ENCODE data around the gene PATE2. TPM values are rescaled to one million over a fixed set of nuclear protein-coding genes. Genes with fewer than 3 reads are reported as not detected.

The PATE2 gene
- polyA plus RNA-seq, 1 of the 3 experiments (the other 2 are of a cell fraction): 0.07 TPM

DNA sequence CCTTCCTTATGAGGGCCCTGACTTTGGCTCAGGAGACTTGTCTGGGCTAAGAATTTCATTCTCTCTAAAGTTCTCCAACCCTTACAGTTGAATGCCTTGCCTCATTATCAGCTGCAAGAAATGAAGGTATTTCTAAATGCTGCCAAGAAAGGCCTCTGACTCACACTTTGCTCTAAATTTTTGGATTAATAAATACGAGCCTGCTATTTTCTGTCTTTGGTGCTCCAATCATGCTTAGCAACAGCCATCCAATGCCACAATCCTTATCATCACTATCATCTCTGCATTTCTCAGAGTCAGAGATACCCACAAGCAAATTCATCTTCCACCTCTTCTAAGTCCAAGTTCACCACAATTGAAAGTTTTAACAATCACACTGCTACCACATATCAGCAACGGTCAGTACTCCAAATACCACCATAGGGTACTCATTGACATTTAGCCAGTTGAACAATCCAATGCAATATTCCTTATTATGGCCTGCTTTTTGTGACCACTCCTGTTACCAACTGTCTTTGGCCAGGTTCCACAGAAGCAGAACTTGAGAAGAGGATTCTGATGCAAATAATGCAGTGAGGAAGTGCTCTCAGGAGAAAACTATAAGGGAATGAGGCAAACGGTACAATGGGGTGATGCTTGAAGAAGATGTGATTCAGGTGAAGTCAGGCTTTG lies 5.7 kb downstream of the PATE2 start:
- Histone ChIP-seq H3F3A (replicated peaks; ENCODE audit: insufficient read depth) (peaks cover 22% of the 10 kb centered on the region), H3K4me1 (ENCODE audit: control insufficient read depth in 1 of 2, insufficient read depth in 2 of 2, low read depth in 1 of 2, low read length in 1 of 2) (peaks cover 0 to 29% of the 10 kb centered on the region in 2 experiments; a peak in 2 of 4 replicates), H3K9me2 (no peaks in the 10 kb centered on the region), H3K4me3 (ENCODE audit: low read depth in 2 of 2, low read length in 1 of 2) (no peak overlapping the region), H3K9ac (peak overlapping the region; percentile 29; the same call in 1 of the 2 replicates), H2AFZ (ENCODE audit: low read depth) (peak overlapping the region; percentile 18; the same call in 1 of the 2 replicates), H3K79me2 (ENCODE audit: insufficient read depth) (no peaks in the 10 kb centered on the region), H3K27ac (ENCODE audit: low read depth in 2 of 2, low read length in 1 of 2) (peak overlapping the region in 1 of 2 experiments; percentile 68; a peak in 3 of 4 replicates), H3K9me3 (no peaks in the 10 kb centered on the region), H3K4me2 (peak overlapping the region; percentile 52), H3K36me3 (replicated peaks in 1 of 2; ENCODE audit: control insufficient read depth in 1 of 2, insufficient read depth in 2 of 2, low read length in 1 of 2) (no peaks in the 10 kb centered on the region), H4K20me1 (ENCODE audit: insufficient read depth) (no peaks in the 10 kb centered on the region), H3K27me3 (ENCODE audit: insufficient read depth) (no peaks in the 10 kb centered on the region)
- 0% methylated on average over 3 of the region's 3 CpGs for WGBS (ENCODE audit: low lambda C conversion rate)
- ChIA-PET POLR2A (no interaction called here), CTCF (no interaction called here)
- no peak for DNase-seq
- TF ChIP-seq ELF1 (IDR thresholded peaks at IDR 0.05) (no peak), FOXJ3 (CRISPR knock-in tag; IDR thresholded peaks at IDR 0.05) (no peak), GABPA (IDR thresholded peaks at IDR 0.05; ENCODE audit: low read depth) (no peak), NRF1 (IDR thresholded peaks at IDR 0.05; ENCODE audit: low read depth, low read length) (no peak), EP300 (IDR thresholded peaks at IDR 0.05; ENCODE audit: borderline replicate concordance in 1 of 2, low read depth in 1 of 2, low read length in 1 of 2) (peak in 1 of 2 experiments; percentile 54; a peak in 1 of 4 replicates), SMC3 (IDR thresholded peaks at IDR 0.05; ENCODE audit: low read depth, low read length) (no peak), MXI1 (IDR thresholded peaks at IDR 0.05; ENCODE audit: low read depth, low read length) (no peak), RCOR1 (IDR thresholded peaks at IDR 0.05; ENCODE audit: low read length) (no peak), TAF1 (IDR thresholded peaks at IDR 0.05; ENCODE audit: borderline replicate concordance, low read depth, low read length) (no peak), RXRA (IDR thresholded peaks at IDR 0.05; ENCODE audit: borderline replicate concordance, low read depth) (no peak), POLR2AphosphoS5 (IDR thresholded peaks at IDR 0.05; ENCODE audit: low read depth, low read length) (peak; percentile 33; the same call in 1 of the 2 replicates), YY1 (IDR thresholded peaks at IDR 0.05; ENCODE audit: low read depth) (no peak), FOXM1 (IDR thresholded peaks at IDR 0.05; ENCODE audit: low read depth) (peak; percentile 21; the same call in 1 of the 2 replicates), TEAD4 (IDR thresholded peaks at IDR 0.05; ENCODE audit: borderline replicate concordance, insufficient read depth) (peak; percentile 57; the same call in 1 of the 2 replicates), GATA2 (CRISPR knock-in tag; IDR thresholded peaks at IDR 0.05) (no peak), NFIC (IDR thresholded peaks at IDR 0.05; ENCODE audit: borderline replicate concordance) (peak; percentile 86; the same call in 1 of the 2 replicates), TCF12 (IDR thresholded peaks at IDR 0.05) (peak; percentile 62), EZH2phosphoT487 (IDR thresholded peaks at IDR 0.05; ENCODE audit: borderline replicate concordance, low read depth) (no peak), FOSL2 (IDR thresholded peaks at IDR 0.05; ENCODE audit: borderline replicate concordance, low read depth) (peak; percentile 65), MEF2A (IDR thresholded peaks at IDR 0.05; ENCODE audit: borderline replicate concordance, low read depth) (no peak), RAD21 (IDR thresholded peaks at IDR 0.05; ENCODE audit: low read length) (no peak), JUND (IDR thresholded peaks at IDR 0.05) (peak; percentile 59), RFX5 (IDR thresholded peaks at IDR 0.05; ENCODE audit: low read length) (no peak)
- TF ChIP-seq, protein P1, sequence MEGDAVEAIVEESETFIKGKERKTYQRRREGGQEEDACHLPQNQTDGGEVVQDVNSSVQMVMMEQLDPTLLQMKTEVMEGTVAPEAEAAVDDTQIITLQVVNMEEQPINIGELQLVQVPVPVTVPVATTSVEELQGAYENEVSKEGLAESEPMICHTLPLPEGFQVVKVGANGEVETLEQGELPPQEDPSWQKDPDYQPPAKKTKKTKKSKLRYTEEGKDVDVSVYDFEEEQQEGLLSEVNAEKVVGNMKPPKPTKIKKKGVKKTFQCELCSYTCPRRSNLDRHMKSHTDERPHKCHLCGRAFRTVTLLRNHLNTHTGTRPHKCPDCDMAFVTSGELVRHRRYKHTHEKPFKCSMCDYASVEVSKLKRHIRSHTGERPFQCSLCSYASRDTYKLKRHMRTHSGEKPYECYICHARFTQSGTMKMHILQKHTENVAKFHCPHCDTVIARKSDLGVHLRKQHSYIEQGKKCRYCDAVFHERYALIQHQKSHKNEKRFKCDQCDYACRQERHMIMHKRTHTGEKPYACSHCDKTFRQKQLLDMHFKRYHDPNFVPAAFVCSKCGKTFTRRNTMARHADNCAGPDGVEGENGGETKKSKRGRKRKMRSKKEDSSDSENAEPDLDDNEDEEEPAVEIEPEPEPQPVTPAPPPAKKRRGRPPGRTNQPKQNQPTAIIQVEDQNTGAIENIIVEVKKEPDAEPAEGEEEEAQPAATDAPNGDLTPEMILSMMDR (IDR thresholded peaks at IDR 0.05): no peak
- TF ChIP-seq, protein P2, sequence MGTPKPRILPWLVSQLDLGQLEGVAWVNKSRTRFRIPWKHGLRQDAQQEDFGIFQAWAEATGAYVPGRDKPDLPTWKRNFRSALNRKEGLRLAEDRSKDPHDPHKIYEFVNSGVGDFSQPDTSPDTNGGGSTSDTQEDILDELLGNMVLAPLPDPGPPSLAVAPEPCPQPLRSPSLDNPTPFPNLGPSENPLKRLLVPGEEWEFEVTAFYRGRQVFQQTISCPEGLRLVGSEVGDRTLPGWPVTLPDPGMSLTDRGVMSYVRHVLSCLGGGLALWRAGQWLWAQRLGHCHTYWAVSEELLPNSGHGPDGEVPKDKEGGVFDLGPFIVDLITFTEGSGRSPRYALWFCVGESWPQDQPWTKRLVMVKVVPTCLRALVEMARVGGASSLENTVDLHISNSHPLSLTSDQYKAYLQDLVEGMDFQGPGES (IDR thresholded peaks at IDR 0.05; ENCODE audit: low read depth, low read length): no peak
- TF ChIP-seq, protein P3, sequence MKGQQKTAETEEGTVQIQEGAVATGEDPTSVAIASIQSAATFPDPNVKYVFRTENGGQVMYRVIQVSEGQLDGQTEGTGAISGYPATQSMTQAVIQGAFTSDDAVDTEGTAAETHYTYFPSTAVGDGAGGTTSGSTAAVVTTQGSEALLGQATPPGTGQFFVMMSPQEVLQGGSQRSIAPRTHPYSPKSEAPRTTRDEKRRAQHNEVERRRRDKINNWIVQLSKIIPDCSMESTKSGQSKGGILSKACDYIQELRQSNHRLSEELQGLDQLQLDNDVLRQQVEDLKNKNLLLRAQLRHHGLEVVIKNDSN (IDR thresholded peaks at IDR 0.05; ENCODE audit: borderline replicate concordance, low read depth): no peak
- TF ChIP-seq, protein P4, sequence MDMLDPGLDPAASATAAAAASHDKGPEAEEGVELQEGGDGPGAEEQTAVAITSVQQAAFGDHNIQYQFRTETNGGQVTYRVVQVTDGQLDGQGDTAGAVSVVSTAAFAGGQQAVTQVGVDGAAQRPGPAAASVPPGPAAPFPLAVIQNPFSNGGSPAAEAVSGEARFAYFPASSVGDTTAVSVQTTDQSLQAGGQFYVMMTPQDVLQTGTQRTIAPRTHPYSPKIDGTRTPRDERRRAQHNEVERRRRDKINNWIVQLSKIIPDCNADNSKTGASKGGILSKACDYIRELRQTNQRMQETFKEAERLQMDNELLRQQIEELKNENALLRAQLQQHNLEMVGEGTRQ (IDR thresholded peaks at IDR 0.05; ENCODE audit: borderline replicate concordance, low read depth, low read length): no peak
- TF ChIP-seq, protein P5, sequence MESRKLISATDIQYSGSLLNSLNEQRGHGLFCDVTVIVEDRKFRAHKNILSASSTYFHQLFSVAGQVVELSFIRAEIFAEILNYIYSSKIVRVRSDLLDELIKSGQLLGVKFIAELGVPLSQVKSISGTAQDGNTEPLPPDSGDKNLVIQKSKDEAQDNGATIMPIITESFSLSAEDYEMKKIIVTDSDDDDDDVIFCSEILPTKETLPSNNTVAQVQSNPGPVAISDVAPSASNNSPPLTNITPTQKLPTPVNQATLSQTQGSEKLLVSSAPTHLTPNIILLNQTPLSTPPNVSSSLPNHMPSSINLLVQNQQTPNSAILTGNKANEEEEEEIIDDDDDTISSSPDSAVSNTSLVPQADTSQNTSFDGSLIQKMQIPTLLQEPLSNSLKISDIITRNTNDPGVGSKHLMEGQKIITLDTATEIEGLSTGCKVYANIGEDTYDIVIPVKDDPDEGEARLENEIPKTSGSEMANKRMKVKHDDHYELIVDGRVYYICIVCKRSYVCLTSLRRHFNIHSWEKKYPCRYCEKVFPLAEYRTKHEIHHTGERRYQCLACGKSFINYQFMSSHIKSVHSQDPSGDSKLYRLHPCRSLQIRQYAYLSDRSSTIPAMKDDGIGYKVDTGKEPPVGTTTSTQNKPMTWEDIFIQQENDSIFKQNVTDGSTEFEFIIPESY (IDR thresholded peaks at IDR 0.05; ENCODE audit: borderline replicate concordance, low read depth): no peak
